Thoracic aorta (tissue), 2 donors: ENCODE data around the gene PAK6. TPM values are rescaled to one million over a fixed set of nuclear protein-coding genes. Genes with fewer than 3 reads are reported as not detected.

Experiments
- ATAC-seq: fragments of 150-250 bp; one replicate; pipeline ENCODE4 v1.8.0; 2017; ENCODE audit warnings: low read depth; ENCODE audit not compliant: insufficient number of reproducible peaks, low FRiP score
- DNase-seq: peaks from one replicate; pipeline ENCODE4 v3.0.0-alpha.2; 2020; ENCODE audit warnings: low spot score
- H3K27ac ChIP-seq, 2 donors: fragments of 200-600 bp; sonication (generic); 1 replicate in 1 of 2; 2 replicates in 1 of 2; pipeline ENCODE4 v1.5.1; 2016; ENCODE audit warnings: mild to moderate bottlenecking in 2 of 2, moderate library complexity in 2 of 2
- H3K27me3 ChIP-seq: fragments of 200-600 bp; sonication (generic); replicated peaks from 2 replicates; pipeline ENCODE4 v1.6.0; 2016; ENCODE audit warnings: mild to moderate bottlenecking; ENCODE audit not compliant: insufficient read depth
- H3K36me3 ChIP-seq: fragments of 200-600 bp; sonication (generic); one replicate; pipeline ENCODE4 v1.5.1; 2016
- H3K4me1 ChIP-seq, 2 donors: fragments of 200-600 bp; sonication (generic); 1 replicate in 1 of 2; 2 replicates in 1 of 2; pipeline versions ENCODE4 v1.5.1 to v1.6.0; 2016; ENCODE audit warnings: low read depth in 2 of 2, mild to moderate bottlenecking in 1 of 2; ENCODE audit not compliant: control insufficient read depth in 1 of 2
- H3K4me3 ChIP-seq: fragments of 200-600 bp; sonication (generic); 2 replicates; pipeline ENCODE4 v1.5.1; 2016; ENCODE audit warnings: mild to moderate bottlenecking
- H3K9me3 ChIP-seq: fragments of 200-600 bp; sonication (generic); 2 replicates; pipeline ENCODE4 v1.5.1; 2016
- CTCF ChIP-seq: fragments of 200-600 bp; sonication (generic); IDR thresholded peaks from one replicate; pipeline ENCODE4 v1.5.1; 2019; ENCODE audit warnings: antibody characterized with exemption
- total RNA-seq, 2 donors: library from RNA; depleted of rRNA; stranded (reverse); fragments of >200 nt; gene quantifications; one replicate each; pipeline versions ENCODE4 v1.1.0 to v1.2.3, GENCODE V29; 2016

The PAK6 gene
- total RNA-seq, 2 donors from 2014 or later: 0.68 to 0.78 TPM

- no peak overlapping the region for H3K4me3 ChIP-seq
- ATAC-seq: no peak
- DNase-seq: no peak
- H3K4me1 ChIP-seq: peaks cover 0 to 3% of the 10 kb centered on the region in 2 donors
- no peak for TF ChIP-seq CTCF
- no peaks in the 10 kb centered on the region for H3K36me3 ChIP-seq
- no peaks in the 10 kb centered on the region for H3K27me3 ChIP-seq
- no peak overlapping the region for H3K27ac ChIP-seq
- H3K9me3 ChIP-seq: no peaks in the 10 kb centered on the region
Measured at GRCh38 chr15:40295297-40295696, 56.4 kb downstream of the PAK6 start.

GRCh38 chr15:40295877-40296560 is 57.2 kb downstream of the PAK6 start:
- Histone ChIP-seq H3K36me3 (no peaks in the 10 kb centered on the region), H3K27ac (no peak overlapping the region), H3K27me3 (no peaks in the 10 kb centered on the region), H3K9me3 (no peaks in the 10 kb centered on the region), H3K4me1 (peaks cover 0 to 1% of the 10 kb centered on the region in 2 donors), H3K4me3 (no peak overlapping the region)
- DNase-seq: no peak
- ATAC-seq: no peak
- TF ChIP-seq CTCF: no peak

- no peak overlapping the region for H3K4me3 ChIP-seq
- no peaks in the 10 kb centered on the region for H3K9me3 ChIP-seq
- H3K36me3 ChIP-seq: no peaks in the 10 kb centered on the region
- no peak for ATAC-seq
- no peaks in the 10 kb centered on the region for H3K4me1 ChIP-seq
- DNase-seq: no peak
- no peak overlapping the region for H3K27ac ChIP-seq
- no peaks in the 10 kb centered on the region for H3K27me3 ChIP-seq
- TF ChIP-seq CTCF: no peak
Measured at GRCh38 chr15:40296561-40297230, 57.8 kb downstream of the PAK6 start.

- Histone ChIP-seq H3K9me3 (no peaks in the 10 kb centered on the region), H3K4me3 (no peak overlapping the region), H3K36me3 (no peaks in the 10 kb centered on the region), H3K4me1 (no peaks in the 10 kb centered on the region), H3K27me3 (no peaks in the 10 kb centered on the region), H3K27ac (no peak overlapping the region)
- TF ChIP-seq CTCF: no peak
- DNase-seq (no peak), ATAC-seq (no peak)
Measured at GRCh38 chr15:40297356-40297755, 58.5 kb downstream of the PAK6 start.

- Histone ChIP-seq H3K9me3 (no peaks in the 10 kb centered on the region), H3K36me3 (no peaks in the 10 kb centered on the region), H3K4me3 (no peak overlapping the region), H3K27me3 (no peaks in the 10 kb centered on the region), H3K4me1 (no peaks in the 10 kb centered on the region), H3K27ac (no peak overlapping the region)
- TF ChIP-seq CTCF: no peak
- ATAC-seq (no peak), DNase-seq (no peak)
Measured at GRCh38 chr15:40298216-40298935, 59.5 kb downstream of the PAK6 start.
